GM21528 (cell line): ENCODE data around the gene ANXA1.

ENCODE experiments used
- ATAC-seq: cut with Tn5 transposase; IDR thresholded peaks from one replicate; pipeline ENCODE4 v1.9.1; 2021; ENCODE audit warnings: mild to moderate bottlenecking, moderate library complexity; ENCODE audit not compliant: unreplicated experiment, low FRiP score

Gene ANXA1

GRCh38 chr9:73151653-73152542 is at the start of gene ANXA1:
TSS of gene ANXA1 (plus strand) at chr9:73151865. CDS start at chr9:73158536, 6,671 bp downstream.
- ATAC-seq, result no peak

DNA sequence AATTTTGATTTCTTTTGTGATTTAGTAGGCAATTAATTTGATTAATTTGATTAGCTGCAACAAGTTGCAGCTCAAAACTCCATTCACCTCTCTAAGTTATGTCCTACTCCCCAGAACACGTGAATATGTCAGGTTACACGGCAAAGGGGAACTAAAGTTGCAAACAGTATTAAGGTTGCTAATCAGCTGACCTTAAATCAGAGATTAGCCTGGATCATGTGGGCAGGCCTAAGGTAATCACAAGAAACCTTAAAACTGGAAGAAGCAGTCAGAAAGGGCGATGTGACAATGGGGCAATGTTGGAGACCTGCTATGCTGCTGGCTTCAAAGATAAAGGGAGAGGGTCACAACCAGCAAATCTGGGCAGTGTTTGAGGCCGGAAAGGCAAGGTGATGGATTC is 47.3 kb upstream of the ANXA1 start:
- ATAC-seq, result no peak

DNA sequence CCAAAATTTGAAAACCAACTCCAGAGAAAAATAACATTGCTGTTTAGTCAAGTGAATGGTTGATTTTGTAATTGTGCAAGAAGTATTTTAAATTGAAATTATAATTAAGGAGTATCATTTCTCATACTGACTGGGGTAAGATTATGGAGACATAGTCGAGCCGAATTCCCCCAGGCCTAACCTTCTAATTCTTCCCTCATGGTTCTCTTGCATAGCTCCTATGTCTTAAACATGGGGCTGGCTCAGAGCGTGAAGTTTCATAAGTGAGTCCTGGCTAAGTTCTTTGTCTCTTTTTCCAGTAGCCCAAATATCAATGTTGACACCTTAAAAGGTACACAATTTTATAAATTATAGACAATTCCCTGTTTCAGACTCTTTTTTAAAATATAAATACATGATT is 46.7 kb upstream of the ANXA1 start:
- no peak for ATAC-seq

- peak; percentile 91 for ATAC-seq
These were observed 44.1 kb upstream of the ANXA1 start for GRCh38 chr9:73107489-73108069.

- no peak for ATAC-seq
These were observed 37.6 kb upstream of the ANXA1 start for GRCh38 chr9:73114058-73114457.

DNA sequence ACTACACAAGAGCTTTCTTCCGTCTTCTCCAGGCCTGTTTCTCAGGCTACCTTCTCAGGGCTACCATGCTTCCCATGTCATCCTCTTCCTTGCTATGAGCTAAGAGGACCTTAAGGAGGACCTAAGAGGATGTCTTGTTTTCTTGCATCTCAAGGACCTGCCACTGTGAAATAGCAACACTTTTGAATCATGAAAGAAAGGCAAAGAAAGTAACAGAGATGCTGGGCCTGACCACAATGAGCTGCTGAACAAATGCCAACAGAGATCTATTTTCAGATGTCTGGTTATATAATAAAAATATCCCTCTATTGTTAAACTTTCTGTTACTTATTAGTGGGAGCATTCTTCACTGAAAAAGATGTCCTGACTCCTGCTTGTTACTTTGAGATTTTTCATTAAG is 36.7 kb upstream of the ANXA1 start:
- no peak for ATAC-seq

- ATAC-seq, result no peak
These were observed 35.6 kb upstream of the ANXA1 start for GRCh38 chr9:73116031-73116430.

- ATAC-seq, result no peak
These were observed 34.8 kb upstream of the ANXA1 start for GRCh38 chr9:73116880-73117279.

DNA sequence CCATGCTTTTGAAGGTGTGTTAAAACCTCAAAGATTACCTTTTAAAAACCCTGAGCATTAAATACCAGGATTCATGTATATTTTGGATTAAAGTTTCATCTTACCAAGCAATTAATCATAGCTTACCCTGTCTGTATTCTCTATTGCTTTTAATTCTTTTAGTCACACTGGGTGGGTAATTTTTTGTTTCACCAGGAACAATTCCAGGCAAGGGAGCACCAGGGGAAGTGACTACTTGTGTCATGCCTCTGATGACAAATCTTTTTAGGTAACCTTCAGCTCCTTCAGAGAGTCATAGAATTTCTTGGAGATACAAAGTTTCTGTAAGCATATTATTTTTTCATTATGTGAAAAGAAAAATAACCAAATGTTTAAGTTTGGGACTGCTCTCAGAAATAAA is 33.4 kb upstream of the ANXA1 start:
- ATAC-seq, result no peak

DNA sequence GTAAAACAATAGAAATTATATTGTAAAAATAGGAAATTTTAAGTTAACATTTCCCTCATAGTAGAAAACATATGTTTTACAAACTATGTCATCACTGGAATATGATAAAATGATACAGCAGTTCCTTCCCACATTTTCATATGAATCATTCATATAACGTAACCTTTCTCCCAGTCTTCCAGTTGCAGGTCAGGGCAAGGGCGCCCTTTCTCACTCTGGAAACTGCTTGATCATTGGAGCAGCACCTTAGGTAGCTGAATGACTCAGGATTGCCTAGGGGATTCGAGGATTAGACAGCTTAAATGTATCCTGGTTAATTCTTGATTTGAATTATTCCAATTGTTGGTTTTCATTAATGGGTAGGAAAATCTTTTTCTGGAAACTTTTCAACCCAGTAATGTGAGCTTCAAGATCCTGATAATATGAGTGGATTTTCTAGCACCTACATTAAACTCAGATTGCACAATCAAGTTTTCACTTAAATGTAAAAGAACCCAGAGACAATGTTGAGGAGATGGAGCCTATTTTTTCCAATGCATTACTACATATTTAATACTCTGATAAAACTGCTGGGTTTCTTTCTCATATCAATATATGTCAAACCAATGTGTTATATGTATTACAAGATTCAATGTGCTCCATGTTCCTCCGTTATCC is 32.6 kb upstream of the ANXA1 start:
- ATAC-seq, result no peak

DNA sequence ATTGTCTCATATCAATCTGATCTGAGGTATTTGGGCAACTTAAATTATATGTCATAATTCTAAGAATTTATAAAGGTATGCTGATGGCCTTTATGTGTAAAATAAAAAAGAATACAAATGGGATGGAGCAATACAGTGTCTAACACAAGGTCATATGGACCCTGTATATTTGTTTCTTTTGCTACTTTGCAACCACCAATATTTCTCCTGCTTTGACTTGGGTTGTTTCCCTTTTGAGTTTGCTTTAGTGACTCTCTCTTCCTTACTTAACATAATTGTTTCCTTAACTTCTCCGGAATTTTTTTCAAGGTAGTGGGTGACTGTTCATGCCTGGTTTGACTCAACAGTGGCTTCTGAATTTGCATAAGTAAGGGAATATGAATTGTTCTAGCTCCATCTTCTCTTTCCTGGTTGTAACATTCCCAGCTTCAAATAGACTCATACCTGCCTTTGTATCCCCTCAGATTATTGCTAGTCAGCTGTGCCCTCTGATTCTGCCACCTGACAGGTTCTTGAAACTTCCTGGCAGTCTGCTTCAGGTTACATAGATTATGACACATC is 30.2 kb upstream of the ANXA1 start:
- no peak for ATAC-seq

- ATAC-seq, result no peak
These were observed 26.0 kb upstream of the ANXA1 start for GRCh38 chr9:73125651-73126050.

GRCh38 chr9:73129941-73130685 is 21.6 kb upstream of the ANXA1 start:
- ATAC-seq, result no peak

DNA sequence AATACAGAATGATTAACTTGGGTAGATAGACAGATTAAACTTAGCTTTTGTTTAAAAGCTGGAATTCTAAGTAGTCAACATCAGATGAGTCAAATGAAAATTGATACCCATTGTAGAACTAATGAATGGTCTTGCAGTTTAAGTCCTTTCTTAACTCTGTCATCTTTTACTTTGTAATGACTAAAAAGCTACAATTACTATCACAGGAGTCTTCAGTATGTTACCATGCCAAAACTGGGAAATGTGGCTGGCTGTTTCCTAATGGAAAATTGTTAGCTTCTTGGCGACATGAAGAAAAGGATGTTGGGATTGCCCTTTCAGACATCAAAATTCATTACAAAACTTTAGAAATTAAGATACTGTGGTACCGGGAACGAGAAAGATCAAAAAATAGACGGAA is 20.2 kb upstream of the ANXA1 start:
- ATAC-seq, result no peak

DNA sequence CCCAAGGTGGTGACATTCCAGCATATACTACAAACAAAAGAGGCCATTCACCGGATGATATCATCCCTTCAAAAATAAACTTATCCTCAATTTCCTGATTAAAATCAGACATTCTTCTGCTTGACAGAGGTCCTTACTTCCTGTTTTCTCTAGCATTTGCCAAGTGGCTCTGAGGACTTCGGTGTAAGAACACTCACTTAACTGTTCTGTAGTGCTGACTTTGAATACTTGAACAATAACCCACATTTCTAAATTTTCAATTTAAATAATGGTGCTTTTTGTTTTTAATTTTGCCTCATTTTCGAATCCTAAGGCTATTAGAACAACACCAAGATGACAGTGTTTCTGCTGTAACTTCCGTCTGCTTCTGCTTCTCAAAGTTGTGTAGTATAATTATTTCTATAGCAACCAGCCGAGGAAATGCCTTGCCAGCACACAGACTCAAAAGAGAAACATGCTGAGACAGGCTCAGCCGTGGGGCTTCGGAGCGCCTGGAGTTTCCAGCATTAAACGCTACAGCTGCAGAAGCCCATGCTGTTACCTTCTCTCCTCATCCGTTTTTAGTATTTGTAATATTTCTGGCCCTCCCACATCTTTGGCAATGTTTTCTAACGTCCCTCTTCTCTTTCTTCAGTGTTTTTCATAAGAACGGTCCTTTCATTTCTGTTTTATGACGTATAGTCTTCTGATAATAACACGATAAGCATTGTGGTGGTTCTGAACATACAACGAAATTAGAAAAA is 19.5 kb upstream of the ANXA1 start:
- peak; percentile 92 for ATAC-seq

GRCh38 chr9:73133022-73133651 is 18.5 kb upstream of the ANXA1 start:
- no peak for ATAC-seq

- peak; percentile 53 for ATAC-seq
These were observed 17.7 kb upstream of the ANXA1 start for GRCh38 chr9:73133921-73134407.

DNA sequence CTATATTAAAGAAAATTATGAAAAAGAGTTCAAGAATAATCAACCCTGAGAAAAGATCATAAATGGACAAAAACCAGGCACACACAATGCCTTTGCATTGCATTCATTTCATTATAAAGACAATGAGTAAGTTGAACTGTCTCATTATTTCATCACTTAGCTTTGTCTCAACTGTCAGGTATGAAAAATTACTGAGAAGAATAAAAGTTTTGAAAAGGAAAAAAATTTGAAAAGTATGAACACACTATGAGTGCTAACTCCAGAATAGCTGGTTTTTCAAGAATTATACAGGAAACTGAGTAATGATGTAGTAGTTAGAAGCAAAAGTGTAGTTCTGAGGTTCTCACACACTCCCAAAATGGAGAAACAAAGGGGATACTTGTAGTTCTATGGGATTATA is 16.3 kb upstream of the ANXA1 start:
- no peak for ATAC-seq

GRCh38 chr9:73137286-73137899 is 14.3 kb upstream of the ANXA1 start:
- no peak for ATAC-seq
